GM21515 (cell line): ENCODE results near the gene SLC16A12.
"Not testable (repeated sequence)": the region's sequence is repeated elsewhere in the genome, so short reads cannot be mapped to it uniquely, and the experiment has no call there.

Source experiments
- ATAC-seq: cut with Tn5 transposase; IDR thresholded peaks from one replicate; pipeline ENCODE4 v1.9.1; 2021; ENCODE audit not compliant: unreplicated experiment

SLC16A12 gene

GRCh38 chr10:89549510-89549909 is 14.1 kb upstream of the SLC16A12 start:
- no peak for ATAC-seq

DNA sequence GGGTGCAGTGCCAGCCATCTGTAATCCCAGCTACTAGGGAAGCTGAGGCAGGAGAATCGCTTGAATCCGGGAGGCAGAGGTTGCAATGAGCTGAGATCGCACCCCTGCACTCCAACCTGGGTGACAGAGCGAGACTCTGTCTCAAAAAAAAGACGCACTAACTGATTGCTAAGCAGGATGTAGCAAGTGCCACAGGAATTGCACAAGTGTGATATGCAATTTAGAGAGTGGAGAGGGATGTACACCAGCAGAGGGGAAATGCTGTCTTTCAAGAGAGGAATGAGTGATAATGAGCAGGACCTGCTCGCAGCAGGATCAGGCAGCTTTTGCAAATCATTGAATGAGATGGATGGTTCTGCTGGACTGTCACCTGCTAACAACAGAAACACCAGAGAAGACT is 13.3 kb upstream of the SLC16A12 start:
- ATAC-seq = no peak

- ATAC-seq = no peak
Measured at GRCh38 chr10:89547853-89548513, 12.6 kb upstream of the SLC16A12 start.

DNA sequence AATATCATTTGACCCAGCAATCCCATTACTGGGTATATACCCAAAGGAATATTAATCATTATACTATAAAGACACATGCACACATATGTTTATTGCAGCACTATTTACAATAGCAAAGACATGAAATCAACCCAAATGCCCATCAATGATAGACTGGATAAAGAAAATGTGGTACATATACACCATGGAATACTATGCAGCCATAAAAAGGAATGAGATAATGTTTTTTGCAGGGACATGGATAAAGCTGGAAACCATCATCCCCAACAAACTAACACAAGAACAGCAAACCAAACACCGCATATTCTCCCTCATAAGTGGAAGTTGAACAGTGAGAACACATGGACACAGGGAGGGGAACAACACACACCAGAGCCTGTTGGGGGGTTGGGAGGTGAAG is 11.3 kb upstream of the SLC16A12 start:
- ATAC-seq = not testable (repeated sequence)

DNA sequence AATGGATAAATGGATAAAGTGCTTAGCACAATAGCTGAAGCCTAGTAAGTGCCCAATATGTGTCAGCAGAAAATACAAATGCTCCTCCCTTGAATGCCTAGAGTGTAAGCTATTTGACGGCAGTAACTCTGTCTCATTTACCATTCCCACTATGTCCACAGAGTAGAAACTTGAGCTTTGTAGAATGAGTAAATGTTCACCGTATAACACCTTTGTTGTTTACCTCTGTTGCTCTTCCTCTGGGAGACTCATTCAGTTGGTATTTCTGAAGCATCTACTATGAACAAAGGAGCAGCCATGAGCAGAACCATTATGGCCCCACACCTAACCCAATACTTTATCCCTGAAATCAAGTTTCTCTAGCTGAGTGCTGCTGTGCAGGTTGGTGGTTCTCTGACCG is 8.4 kb upstream of the SLC16A12 start:
- ATAC-seq = no peak

GRCh38 chr10:89540420-89540949 is 5.1 kb upstream of the SLC16A12 start:
- ATAC-seq = no peak

- no peak for ATAC-seq
Measured at GRCh38 chr10:89537364-89537763, 2.0 kb upstream of the SLC16A12 start.

DNA sequence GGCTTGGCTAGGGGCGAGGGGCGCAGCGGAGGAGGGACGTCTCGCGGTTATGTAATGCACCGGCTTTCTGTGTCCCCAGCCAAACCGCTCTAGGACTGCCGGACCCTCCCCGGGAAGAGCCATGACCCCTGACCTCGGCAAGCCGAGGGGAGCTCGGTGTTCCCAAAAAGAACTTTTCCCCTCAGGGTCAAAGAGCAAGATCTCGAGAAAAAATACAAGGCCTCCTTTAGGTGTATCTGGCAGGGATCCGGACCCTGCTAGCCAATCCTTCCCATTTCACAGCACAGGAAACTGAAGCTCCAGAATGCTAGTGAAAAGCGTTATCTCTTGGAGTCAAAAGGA is 590 bp upstream of the SLC16A12 start:
- no peak for ATAC-seq

- no peak for ATAC-seq
Measured at GRCh38 chr10:89534826-89535166, 598 bp downstream of the SLC16A12 start.

DNA sequence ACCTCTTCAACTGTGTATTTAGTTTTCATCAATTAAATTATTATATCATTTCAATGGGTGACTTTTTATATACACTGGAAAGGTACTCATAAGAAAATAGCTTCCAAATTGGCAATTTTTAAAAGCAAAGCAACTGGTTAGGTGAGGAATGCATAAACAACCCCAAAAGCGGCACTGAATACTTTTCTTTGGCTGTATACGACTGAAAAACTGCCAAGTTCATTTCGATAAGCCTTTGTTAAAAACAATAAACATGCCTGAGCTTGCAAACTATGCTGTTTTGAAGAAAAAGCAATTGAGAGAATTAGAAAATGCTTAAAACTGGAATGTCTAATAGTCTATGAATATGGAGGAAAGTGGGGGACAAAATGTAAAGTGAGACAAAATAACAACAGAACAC is 2.9 kb downstream of the SLC16A12 start:
- no peak for ATAC-seq

DNA sequence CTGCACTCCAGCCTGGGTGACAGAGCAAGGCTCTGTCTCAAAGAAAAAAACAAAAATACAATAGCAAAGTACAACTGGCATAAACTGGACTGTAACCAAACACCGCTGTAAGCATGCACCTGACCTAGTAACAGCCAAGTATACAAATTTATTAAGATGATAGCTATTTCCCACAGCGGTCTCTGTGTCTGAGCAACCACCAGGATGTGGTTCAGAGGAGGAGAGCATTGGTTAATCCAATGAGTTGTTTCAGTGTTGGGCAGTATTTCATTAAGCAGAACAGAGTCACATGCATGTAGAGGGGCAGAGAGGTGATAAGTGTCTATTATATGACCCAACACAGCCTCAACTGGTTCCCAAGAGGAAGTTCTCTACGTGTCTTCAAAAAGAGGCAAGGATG is 4.0 kb downstream of the SLC16A12 start:
- no peak for ATAC-seq

DNA sequence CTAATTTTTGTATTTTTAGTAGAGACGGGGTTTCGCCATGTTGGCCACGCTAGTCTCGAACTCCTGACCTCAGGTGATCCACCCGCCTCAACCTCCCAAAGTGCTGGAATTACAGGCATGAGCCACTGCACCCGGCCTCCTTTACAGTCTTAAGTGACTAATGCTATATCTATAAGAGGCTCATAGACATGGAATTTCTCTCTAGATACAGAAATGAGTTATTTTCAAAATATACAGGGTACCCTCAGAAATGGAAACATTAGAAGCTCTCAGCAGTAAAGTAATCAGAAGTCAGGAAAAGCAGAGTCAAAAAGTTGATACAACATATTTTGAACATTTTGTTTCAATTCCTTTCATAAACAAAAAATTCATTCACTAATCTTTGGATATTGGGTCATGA is 5.7 kb downstream of the SLC16A12 start:
- not testable (repeated sequence) for ATAC-seq

DNA sequence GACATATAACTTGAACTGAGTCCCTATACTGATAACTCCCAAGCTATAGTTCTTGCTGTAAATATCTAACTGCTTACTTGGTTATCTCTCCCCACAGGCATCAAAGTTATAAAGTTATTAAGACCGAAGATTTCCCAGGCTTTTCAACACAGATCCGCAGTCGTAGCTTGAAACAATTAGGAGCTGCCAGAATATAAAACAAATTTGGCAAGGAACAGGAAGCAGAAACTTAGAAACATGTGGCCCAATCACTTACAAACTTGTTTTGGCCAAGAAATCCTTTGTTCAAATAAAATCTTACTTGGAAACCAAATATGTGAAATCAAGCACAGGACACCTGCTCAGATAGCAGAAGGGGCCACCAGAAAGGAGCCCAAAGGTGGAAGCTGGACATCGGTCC is 9.0 kb downstream of the SLC16A12 start:
- ATAC-seq = no peak

- ATAC-seq = no peak
Measured at GRCh38 chr10:89525556-89525955, 9.8 kb downstream of the SLC16A12 start.

DNA sequence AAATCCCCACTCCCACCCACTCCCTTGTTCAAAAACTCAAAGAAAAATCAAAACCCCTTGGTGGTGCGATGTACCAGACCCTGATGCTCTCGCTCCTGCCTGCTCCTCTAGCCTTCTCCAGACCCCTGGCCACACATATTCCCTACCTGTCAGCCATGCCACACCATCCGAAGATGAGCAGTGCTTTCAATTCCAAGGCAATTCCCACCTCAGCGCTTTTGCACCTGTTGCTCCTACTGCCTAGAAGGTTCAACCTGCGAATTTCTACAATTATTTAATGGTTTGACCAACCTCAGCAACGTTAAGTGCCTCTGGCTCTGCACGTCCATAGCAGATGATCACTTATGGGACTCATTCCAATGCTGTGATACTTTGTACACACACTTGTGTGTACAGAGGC is 11.1 kb downstream of the SLC16A12 start:
- no peak for ATAC-seq

DNA sequence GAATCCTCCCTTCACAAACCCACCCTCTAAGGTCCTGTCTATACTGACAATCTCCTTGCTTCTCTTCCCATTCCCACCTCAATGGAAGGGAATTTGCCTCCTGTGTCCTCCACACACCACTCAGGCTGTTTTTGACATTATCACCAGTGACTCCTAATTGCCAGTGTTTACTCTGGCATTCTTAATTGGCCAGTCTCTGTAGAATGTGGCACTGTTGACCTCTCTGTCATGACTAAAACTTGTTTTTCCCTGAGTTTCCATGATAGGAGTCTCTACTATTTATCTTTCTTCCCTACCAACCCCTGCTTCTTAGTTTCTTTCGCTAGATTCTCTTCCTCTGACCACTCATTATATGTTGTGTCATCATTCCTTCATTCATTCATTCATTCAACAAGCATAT is 12.1 kb downstream of the SLC16A12 start:
- no peak for ATAC-seq

- no peak for ATAC-seq
Measured at GRCh38 chr10:89522463-89522862, 12.9 kb downstream of the SLC16A12 start.

GRCh38 chr10:89521368-89521767 is 14.0 kb downstream of the SLC16A12 start:
- no peak for ATAC-seq

DNA sequence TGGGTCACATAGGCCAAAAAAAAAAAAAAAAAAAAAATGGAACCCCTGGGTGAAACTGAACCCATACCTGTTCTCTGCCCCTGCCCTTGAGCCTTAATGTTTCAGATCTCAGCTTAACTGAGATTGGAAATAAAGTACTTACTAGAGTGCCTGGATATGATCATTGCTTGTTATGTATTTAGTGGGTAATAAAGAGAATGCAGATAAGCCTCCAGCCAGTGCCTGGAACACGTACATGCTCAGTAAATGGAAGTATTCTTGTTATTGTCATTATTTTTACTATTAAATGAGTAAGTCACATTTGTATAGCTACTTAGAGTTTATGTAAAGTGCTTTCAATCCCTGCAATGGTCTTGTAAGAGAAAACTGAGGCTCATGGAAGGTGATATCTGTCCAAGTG is 14.7 kb downstream of the SLC16A12 start:
- ATAC-seq = no peak

GRCh38 chr10:89518876-89519842 is 16.2 kb downstream of the SLC16A12 start:
- ATAC-seq = no peak

DNA sequence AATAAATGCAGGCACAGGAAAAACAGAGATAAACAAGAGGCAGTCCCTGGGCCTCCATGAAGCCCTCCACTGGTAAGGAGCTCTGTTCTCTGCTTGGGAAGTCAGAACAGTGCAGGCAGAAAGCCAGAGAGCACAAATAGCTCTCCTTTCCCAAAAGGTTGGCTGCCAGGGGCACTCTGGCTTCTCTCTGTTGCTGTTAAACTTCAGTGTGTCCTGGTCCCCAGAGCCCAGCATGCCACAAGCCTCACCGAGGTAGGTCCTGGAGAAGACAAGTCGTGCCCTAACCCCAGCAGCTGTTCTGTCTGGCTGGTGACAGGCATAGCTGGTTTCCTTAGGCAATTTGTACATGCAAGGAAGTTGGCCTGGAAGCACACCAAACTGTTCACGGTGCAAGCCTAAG is 17.3 kb downstream of the SLC16A12 start:
- ATAC-seq = no peak

GRCh38 chr10:89516149-89516832 is 19.1 kb downstream of the SLC16A12 start:
- no peak for ATAC-seq
